GM19025 (cell line): Measurements from ENCODE around the gene NSD2.

ENCODE experiments used
- ATAC-seq: cut with Tn5 transposase; IDR thresholded peaks from one replicate; pipeline ENCODE4 v1.9.1; 2021; ENCODE audit warnings: mild to moderate bottlenecking, low read depth, moderate library complexity; ENCODE audit not compliant: unreplicated experiment

Gene NSD2

GRCh38 chr4:1862961-1863296, 8.3 kb upstream of the NSD2 start:
- no peak for ATAC-seq

- ATAC-seq = no peak
These were observed 7.7 kb upstream of the NSD2 start for GRCh38 chr4:1863297-1864033.

GRCh38 chr4:1864076-1865008, 6.9 kb upstream of the NSD2 start:
- ATAC-seq = no peak

GRCh38 chr4:1866189-1866661, 5.0 kb upstream of the NSD2 start:
- no peak for ATAC-seq

- ATAC-seq = no peak
These were observed 2.9 kb upstream of the NSD2 start for GRCh38 chr4:1868293-1868692.

- ATAC-seq = no peak
These were observed 2.3 kb upstream of the NSD2 start for GRCh38 chr4:1868912-1869311.

- peak; percentile 0 for ATAC-seq
These were observed 1.5 kb upstream of the NSD2 start for GRCh38 chr4:1869530-1870327.

- ATAC-seq = peak; percentile 40
These were observed 940 bp upstream of the NSD2 start for GRCh38 chr4:1870328-1870577.

GRCh38 chr4:1871471-1872021, 353 bp downstream of the NSD2 start:
- ATAC-seq = no peak

GRCh38 chr4:1872870-1873269, 1.7 kb downstream of the NSD2 start:
- ATAC-seq = no peak

- no peak for ATAC-seq
These were observed 2.1 kb downstream of the NSD2 start for GRCh38 chr4:1873291-1873690.

GRCh38 chr4:1873776-1874175, 2.6 kb downstream of the NSD2 start:
- ATAC-seq = no peak

GRCh38 chr4:1874201-1874600, 3.0 kb downstream of the NSD2 start:
- ATAC-seq = no peak

- no peak for ATAC-seq
These were observed 8.3 kb downstream of the NSD2 start for GRCh38 chr4:1879485-1879884.

GRCh38 chr4:1880332-1880731, 9.1 kb downstream of the NSD2 start:
- ATAC-seq = no peak

- no peak for ATAC-seq
These were observed 11.7 kb downstream of the NSD2 start for GRCh38 chr4:1882850-1883271.

- ATAC-seq = no peak
These were observed 12.4 kb downstream of the NSD2 start for GRCh38 chr4:1883583-1883982.

- ATAC-seq = no peak
These were observed 14.2 kb downstream of the NSD2 start for GRCh38 chr4:1885414-1885813.

- ATAC-seq = no peak
These were observed 15.9 kb downstream of the NSD2 start for GRCh38 chr4:1887052-1887451.

- ATAC-seq = no peak
These were observed 19.9 kb downstream of the NSD2 start for GRCh38 chr4:1890979-1891570.
